Stimulated activated CD8-positive, alpha-beta memory T cell treated with anti-CD3 and anti-CD28 coated beads, Interleukin-4, amount 100 ng/mL, for 4 hours (primary cell): ENCODE data around the gene MAPKAPK3.

Experiments used
- DNase-seq, 2 donors: peaks; one replicate each; pipeline ENCODE4 v3.0.0-alpha.2; 2020; ENCODE audit warnings: low read depth in 2 of 2, low spot score in 1 of 2

Gene MAPKAPK3

GRCh38 chr3:50617096-50617791 lies at the start of gene MAPKAPK3:
Gene MAPKAPK3, plus strand, starts transcription at chr3:50617151. Its CDS starts 415 bp downstream, at chr3:50617566.
- DNase-seq: no peak

- peak; percentile 85 to 92 for DNase-seq
Measured at GRCh38 chr3:50567386-50568167, 49.4 kb upstream of the MAPKAPK3 start, which contains the start of gene C3orf18. Gene C3orf18, minus strand, starts transcription at chr3:50567747. Its CDS starts 2,048 bp downstream, at chr3:50565699.

- peak; percentile 85 to 89 for DNase-seq
Measured at GRCh38 chr3:50568947-50569749, 47.8 kb upstream of the MAPKAPK3 start, which contains the start of gene HEMK1. Gene HEMK1, plus strand, starts transcription at chr3:50569522. Its CDS starts 1,583 bp downstream, at chr3:50571105.

DNA sequence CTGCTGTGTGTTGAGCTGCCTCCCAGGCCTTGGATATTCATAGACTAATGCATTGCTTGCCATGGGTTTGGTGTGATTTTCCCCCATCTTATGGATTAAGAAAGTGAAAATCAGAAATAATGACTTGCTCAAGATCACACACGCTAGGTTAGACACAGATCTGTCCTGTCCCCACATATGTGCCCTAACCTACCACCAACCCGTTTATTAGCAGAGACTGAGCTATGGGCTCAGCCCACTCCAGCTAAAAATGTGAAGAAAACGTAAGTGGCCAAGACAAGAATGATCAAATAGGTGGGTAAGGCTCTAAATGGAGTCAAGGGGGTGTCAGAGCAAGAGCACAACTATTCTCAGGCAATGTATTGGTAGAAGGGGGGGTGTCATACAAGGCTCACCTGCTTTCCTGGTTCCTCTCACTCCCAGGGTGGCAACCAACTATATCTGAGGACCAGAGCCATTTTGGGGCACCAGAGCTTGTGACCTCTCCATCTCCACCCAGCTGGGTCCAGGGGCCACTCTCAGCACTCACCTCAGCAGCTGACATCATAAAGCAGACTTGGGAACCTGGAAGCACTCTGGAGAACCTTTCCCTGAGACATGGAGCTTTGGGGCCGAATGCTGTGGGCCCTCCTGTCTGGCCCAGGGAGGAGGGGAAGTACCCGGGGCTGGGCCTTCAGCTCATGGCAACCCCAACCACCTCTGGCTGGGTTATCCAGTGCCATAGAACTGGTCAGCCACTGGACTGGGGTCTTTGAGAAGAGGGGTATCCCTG lies 46.3 kb upstream of the MAPKAPK3 start:
- no peak for DNase-seq

DNA sequence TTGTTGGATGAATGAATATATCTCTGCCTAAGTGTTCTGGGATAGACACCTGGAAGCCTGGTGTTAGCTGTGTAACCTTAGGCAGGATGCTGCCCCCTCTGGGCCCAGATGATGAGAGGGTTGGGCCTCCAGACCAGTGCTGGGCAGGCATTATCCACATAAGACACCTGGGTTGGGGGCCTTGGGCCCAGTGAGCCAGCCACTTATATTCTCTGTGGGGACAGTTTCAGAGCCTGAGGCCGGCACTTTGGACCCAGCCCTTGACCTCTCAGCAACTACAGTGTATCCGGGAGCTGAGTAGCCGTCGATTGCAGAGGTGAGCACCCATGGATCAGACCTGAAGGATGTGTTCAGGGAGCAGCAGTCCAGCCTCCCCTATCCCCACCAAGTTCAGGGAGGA lies 45.5 kb upstream of the MAPKAPK3 start:
- DNase-seq: no peak

DNA sequence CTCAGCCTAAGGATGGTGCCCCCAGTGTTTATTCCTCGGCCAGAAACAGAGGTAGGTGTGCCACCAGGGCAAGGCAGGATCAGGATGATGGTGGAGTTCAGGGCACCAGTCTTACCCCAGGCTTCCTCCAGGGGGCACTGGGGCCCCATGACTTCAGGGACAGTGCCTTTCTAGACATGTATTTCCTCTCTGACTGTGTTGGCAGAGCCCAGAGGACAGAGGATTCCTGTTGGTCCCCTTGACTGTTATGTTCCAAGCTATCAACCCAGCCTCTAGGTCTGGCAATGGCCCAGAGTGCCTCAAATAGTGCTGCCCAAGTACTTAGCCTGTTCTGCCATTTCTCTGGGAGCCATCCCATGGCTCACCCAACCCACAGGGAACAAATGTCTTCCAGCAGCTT lies 44.8 kb upstream of the MAPKAPK3 start:
- DNase-seq: peak; percentile 62 to 64

DNA sequence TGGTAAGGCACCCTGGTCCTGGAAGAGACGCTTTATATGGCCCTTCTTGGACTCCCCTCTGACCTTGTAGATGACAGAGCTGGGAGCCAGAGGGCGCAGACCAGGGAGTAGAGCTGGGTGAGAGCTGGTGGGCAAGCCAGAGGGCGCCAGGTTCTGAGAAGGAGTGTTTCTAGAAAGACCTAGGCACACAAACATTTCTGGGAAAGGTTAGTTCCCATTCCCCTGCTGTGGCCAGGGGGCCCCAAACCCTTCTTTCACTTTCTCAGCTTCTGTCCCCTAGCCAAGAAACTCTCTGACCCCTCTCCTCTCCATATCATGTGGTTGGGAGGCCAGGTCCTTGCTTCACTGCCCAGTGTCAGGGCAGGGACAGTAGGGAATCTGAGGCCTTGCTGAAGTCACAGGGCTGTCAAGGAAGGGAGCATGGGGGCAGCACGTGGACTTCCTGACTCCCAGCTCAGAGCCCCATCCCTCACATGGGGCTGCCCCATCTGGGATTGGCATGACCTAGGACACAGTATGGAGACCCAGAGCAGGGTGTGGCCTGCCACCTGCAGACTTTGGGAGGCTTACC lies 44.1 kb upstream of the MAPKAPK3 start:
- DNase-seq: no peak

DNA sequence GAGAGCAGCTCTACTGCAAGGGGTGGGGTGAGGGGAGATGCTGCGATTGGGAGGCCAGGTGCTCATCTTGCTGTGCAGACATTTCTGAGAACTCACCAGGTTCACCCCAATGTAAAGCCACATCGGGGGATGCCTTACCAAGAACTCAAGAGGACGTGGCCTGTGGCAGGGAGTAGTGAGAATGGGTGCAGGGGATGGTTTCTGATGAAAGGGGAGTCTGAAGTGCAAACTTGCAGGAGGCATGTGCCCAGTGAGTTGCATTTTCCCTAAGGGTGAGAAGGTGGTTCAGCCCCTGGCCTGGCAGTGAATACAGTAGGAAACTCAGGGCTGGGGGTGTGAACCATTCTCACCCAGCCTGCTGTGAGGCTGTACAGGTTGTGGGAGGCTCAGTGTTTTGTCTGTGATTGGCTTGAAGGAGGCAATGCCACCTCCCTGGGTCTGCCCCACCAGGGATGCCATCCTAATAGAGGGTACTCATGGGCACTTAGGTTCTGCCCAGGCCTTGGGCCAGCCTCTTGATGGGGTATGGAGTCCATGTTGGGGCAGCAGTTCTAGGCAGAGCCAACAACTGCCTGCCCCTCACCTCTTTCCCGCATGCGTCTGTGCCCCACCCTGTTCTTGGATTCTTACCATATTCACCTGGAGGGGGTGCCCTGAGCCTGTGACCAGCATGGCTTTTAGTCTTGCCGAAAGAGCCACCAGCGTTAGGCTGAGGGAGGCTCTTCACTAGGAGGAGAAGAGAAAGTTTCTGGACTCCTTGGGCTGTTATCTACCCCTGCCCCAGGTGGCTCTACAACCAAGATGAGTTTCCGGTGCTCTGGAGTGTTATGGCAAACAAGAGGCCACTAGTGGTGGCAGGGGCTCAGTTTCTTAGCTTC lies 43.1 kb upstream of the MAPKAPK3 start:
- DNase-seq: peak; percentile 45 to 59

DNA sequence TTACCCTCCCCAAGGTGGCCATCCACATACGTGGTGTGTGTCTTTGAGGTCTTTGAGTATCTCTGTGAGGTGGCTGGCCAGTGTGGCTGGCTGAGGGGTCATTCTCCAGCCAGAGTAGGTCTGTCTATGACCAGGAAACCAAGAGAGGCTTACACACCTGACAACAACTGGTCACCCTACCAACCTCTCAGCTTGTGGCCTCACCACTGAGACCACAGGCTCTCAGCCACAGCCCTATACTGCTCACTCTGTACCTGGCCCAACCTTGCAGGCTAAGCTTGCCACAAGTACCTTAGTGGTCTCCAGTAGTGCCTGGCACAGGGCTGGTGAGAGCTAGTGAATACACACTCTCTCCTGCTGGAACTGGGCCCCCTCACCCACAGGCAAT lies 42.5 kb upstream of the MAPKAPK3 start:
- DNase-seq: no peak

- DNase-seq: no peak
Measured at GRCh38 chr3:50575372-50575771, 41.6 kb upstream of the MAPKAPK3 start.

GRCh38 chr3:50577348-50577747 lies 39.6 kb upstream of the MAPKAPK3 start:
- no peak for DNase-seq

DNA sequence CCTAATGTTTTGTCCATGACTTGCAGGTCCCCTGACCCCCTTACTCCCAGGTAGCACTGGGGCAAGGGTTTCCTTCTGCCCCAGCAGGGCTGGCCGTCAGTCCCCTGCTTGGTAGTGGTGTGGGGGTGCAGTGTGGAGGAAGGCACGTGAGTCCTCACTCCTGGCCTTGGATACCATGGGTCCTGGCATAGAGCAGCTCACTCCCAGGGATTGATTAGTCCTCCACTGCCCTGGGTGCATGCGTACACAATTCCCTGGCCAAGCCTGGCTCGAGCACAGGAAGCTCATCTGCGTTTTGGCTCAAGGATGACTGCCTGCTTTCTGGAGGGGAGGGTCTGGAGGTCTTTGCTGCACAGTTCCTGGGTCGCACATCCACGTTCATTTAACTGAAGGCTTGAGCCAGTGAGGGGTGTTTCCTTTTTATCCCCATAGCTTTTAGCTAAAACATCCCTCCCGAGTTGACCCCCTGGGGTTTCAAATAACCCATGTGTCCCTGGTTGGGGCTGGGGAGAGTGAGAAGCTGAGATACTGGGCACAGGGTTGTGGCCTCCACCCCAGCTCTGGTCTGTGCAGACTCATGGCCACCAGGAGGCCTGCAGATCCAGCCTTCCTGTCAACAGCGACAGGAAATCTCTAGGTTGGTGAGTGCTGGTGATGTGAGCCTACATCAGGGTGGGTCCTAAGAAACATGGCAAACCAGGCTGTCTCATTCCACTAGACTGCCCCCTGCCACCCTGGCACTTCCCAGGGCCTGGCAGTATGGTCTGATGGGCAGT lies 36.1 kb upstream of the MAPKAPK3 start:
- DNase-seq: no peak

- no peak for DNase-seq
Measured at GRCh38 chr3:50581459-50581842, 35.5 kb upstream of the MAPKAPK3 start.

GRCh38 chr3:50582083-50582482 lies 34.9 kb upstream of the MAPKAPK3 start:
- DNase-seq: no peak

- DNase-seq: no peak
Measured at GRCh38 chr3:50583897-50584296, 33.1 kb upstream of the MAPKAPK3 start.

GRCh38 chr3:50584391-50584790 lies 32.6 kb upstream of the MAPKAPK3 start:
- DNase-seq: no peak

DNA sequence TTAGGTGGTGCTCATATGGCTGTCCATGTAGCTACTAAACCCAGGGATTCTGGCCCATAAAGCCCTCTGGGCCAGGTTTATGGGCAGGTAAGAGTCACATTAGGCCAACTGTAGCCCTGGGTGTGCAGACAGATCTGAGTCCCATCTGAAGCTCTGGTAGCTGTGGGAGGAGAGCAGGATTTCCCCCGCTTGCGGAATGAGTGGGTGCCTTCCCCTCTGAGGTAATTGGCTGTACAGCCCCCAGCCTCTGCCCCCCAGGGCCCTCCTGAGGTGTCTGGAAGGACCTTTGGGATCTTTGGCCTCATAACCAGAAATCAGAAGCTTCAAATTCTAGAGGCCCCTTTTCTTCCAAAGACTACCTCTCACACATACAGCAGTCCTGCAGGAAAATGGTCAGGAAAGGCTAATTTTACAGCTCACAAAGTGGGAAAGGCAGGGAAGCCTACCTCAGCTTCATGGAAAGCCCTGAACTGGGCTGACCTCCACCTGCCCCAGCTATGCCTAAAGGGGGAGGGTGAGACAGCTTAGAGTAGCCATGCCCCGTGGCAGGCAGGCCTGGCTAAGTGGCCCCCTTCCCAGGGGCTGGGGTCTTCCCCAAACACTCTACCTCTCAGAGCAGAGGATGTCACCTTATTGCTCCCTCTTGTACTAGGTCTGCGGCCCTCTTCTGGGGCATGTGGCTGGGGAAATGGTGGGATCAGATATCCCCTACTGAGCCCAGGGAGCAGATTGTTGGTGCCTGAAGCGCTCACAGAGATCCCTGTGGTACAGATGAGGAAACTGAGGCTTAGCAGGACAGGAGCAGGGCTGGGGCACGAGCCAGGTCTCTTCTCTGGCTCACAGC lies 30.8 kb upstream of the MAPKAPK3 start:
- no peak for DNase-seq

DNA sequence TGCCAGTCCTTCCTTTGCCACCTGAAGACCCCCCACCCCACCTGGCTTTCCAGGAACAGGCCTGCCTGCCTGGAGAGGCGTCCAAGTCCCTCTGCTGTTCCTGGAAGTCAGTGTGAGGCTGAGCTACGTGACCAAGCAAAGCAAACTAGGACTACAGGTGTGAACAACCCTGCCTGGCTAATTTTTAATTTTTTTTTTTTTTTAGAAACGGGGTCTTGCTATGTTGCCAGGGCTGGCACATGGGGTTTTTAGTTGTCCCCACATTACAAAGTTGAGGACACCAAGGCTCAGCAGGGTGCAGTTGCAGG lies 30.2 kb upstream of the MAPKAPK3 start:
- no peak for DNase-seq
